ENCODE data around the gene NAALADL1.

DNA sequence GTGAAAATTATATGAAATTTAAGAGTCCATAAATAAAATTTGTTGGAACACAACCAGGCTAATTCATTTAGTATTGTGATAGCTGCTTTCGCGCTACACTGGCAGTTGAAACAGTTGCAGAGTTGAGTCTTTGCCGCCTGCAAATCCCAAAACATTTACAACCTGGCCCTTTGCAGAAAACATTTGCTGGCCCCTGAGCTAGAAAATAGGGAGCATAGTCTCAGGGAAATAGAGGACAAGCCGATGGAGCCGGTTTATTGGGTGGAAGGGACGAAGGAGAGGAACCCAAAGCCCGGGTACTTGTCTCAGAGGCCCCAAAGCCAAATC lies 17.9 kb downstream of the NAALADL1 start:
- TF ChIP-seq ETV6 (IDR thresholded peaks at IDR 0.05; ENCODE audit: borderline replicate concordance in 1 of 2, low read depth in 2 of 2, low read length in 1 of 2) (no peak), ETV6 (CRISPR knock-in tag; IDR thresholded peaks at IDR 0.05; ENCODE audit: borderline replicate concordance) (no peak), KLF16 (IDR thresholded peaks at IDR 0.05) (no peak), SMARCA4 (IDR thresholded peaks at IDR 0.05) (peak; percentile 26; the same call in 1 of the 2 replicates), EZH2 (IDR thresholded peaks at IDR 0.05; ENCODE audit: borderline replicate concordance, low read depth, low read length) (no peak), YY1 (IDR thresholded peaks at IDR 0.05; ENCODE audit: borderline replicate concordance in 1 of 3, control insufficient read depth in 1 of 3, extremely low read depth in 1 of 3, insufficient read depth in 3 of 3, insufficient read length in 1 of 3, insufficient replicate concordance in 2 of 3, low read depth in 1 of 3, low read length in 2 of 3) (no peak)
- TF ChIP-seq, protein P1, sequence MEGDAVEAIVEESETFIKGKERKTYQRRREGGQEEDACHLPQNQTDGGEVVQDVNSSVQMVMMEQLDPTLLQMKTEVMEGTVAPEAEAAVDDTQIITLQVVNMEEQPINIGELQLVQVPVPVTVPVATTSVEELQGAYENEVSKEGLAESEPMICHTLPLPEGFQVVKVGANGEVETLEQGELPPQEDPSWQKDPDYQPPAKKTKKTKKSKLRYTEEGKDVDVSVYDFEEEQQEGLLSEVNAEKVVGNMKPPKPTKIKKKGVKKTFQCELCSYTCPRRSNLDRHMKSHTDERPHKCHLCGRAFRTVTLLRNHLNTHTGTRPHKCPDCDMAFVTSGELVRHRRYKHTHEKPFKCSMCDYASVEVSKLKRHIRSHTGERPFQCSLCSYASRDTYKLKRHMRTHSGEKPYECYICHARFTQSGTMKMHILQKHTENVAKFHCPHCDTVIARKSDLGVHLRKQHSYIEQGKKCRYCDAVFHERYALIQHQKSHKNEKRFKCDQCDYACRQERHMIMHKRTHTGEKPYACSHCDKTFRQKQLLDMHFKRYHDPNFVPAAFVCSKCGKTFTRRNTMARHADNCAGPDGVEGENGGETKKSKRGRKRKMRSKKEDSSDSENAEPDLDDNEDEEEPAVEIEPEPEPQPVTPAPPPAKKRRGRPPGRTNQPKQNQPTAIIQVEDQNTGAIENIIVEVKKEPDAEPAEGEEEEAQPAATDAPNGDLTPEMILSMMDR (IDR thresholded peaks at IDR 0.05 in 2 of 3, conservative IDR thresholded peaks at IDR 0.05 in 1 of 3; ENCODE audit: insufficient read depth in 2 of 3, low read depth in 1 of 3, low read length in 3 of 3) = no peak

All from K562 (cell line).